Measurements from ENCODE around the gene SIPA1L3.
"Not testable (repeated sequence)": the region's sequence is repeated elsewhere in the genome, so short reads cannot be mapped to it uniquely, and the experiment has no call there.

Gene SIPA1L3

GRCh38 chr19:38216785-38217641, 310.0 kb downstream of the SIPA1L3 start:
- no peak overlapping the region for H3K4me3 ChIP-seq (ENCODE audit: extremely low read depth, insufficient read depth, low read length, poor library complexity, severe bottlenecking)

GRCh38 chr19:38218204-38218603, 311.2 kb downstream of the SIPA1L3 start:
- Histone ChIP-seq H3K9me3 (ENCODE audit: control insufficient read depth, low read length) (no peaks in the 10 kb centered on the region), H3K36me3 (ENCODE audit: control insufficient read depth, insufficient read depth, low read length) (peaks cover 11% of the 10 kb centered on the region), H3K27ac (ENCODE audit: low read depth, low read length, severe bottlenecking) (no peak overlapping the region), H3K4me1 (ENCODE audit: control insufficient read depth, insufficient read depth, low read length, poor library complexity, severe bottlenecking) (no peaks in the 10 kb centered on the region), H3K4me3 (ENCODE audit: extremely low read depth, insufficient read depth, low read length, poor library complexity, severe bottlenecking) (no peak overlapping the region)
- 92 to 94% methylated on average over 2 to 3 of the region's 3 CpGs for WGBS, 2 experiments (ENCODE audit: insufficient coverage in 2 of 2)

More at GRCh38 chr19:38216785-38217641, 310.0 kb downstream of the SIPA1L3 start:
- Histone ChIP-seq H3K27ac (ENCODE audit: low read depth, low read length, severe bottlenecking) (no peak overlapping the region), H3K4me1 (ENCODE audit: control insufficient read depth, insufficient read depth, low read length, poor library complexity, severe bottlenecking) (no peaks in the 10 kb centered on the region), H3K9me3 (ENCODE audit: control insufficient read depth, low read length) (no peaks in the 10 kb centered on the region), H3K36me3 (ENCODE audit: control insufficient read depth, insufficient read depth, low read length) (peaks cover 11% of the 10 kb centered on the region)
- WGBS, 2 experiments (ENCODE audit: insufficient coverage in 2 of 2), result 83 to 85% methylated on average over 4 of the region's 26 CpGs

GRCh38 chr19:38219221-38219620, 312.2 kb downstream of the SIPA1L3 start:
- Histone ChIP-seq H3K4me1 (ENCODE audit: control insufficient read depth, insufficient read depth, low read length, poor library complexity, severe bottlenecking) (no peaks in the 10 kb centered on the region), H3K27ac (ENCODE audit: low read depth, low read length, severe bottlenecking) (no peak overlapping the region), H3K4me3 (ENCODE audit: extremely low read depth, insufficient read depth, low read length, poor library complexity, severe bottlenecking) (no peak overlapping the region), H3K36me3 (ENCODE audit: control insufficient read depth, insufficient read depth, low read length) (peaks cover 11% of the 10 kb centered on the region), H3K9me3 (ENCODE audit: control insufficient read depth, low read length) (no peaks in the 10 kb centered on the region)
- 81 to 89% methylated on average over 7 to 9 of the region's 10 CpGs for WGBS, 2 experiments (ENCODE audit: insufficient coverage in 2 of 2)

DNA sequence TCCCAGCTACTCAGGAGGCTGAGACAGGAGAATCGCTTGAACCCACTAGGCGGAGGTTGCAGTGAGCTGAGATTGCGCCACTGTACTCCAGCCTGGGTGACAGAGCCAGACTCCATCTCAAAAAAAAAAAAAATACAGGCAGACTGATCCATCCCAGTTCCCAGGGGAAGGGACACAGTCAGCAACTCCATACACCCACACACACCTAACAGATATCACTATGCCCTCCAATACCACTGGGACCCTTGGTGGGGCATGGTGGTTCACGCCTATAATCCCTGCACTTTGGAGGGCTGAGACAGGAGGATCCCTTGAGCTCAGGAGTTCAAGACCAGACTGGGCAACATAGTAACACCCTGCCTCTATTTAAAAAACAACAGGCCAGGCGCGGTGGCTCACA, 314.4 kb downstream of the SIPA1L3 start:
- Histone ChIP-seq H3K9me3 (ENCODE audit: control insufficient read depth, low read length) (no peaks in the 10 kb centered on the region), H3K4me3 (ENCODE audit: extremely low read depth, insufficient read depth, low read length, poor library complexity, severe bottlenecking) (no peak overlapping the region), H3K36me3 (ENCODE audit: control insufficient read depth, insufficient read depth, low read length) (peaks cover 11% of the 10 kb centered on the region), H3K4me1 (ENCODE audit: control insufficient read depth, insufficient read depth, low read length, poor library complexity, severe bottlenecking) (no peaks in the 10 kb centered on the region), H3K27ac (ENCODE audit: low read depth, low read length, severe bottlenecking) (no peak overlapping the region)
- 87 to 94% methylated on average over 4 to 6 of the region's 6 CpGs for WGBS, 2 experiments (ENCODE audit: insufficient coverage in 2 of 2)

- Histone ChIP-seq H3K4me1 (ENCODE audit: control insufficient read depth, insufficient read depth, low read length, poor library complexity, severe bottlenecking) (no peaks in the 10 kb centered on the region), H3K4me3 (ENCODE audit: extremely low read depth, insufficient read depth, low read length, poor library complexity, severe bottlenecking) (no peak overlapping the region), H3K27ac (ENCODE audit: low read depth, low read length, severe bottlenecking) (no peak overlapping the region), H3K9me3 (ENCODE audit: control insufficient read depth, low read length) (no peaks in the 10 kb centered on the region), H3K36me3 (ENCODE audit: control insufficient read depth, insufficient read depth, low read length) (peaks cover 11% of the 10 kb centered on the region)
- WGBS, 2 experiments (ENCODE audit: insufficient coverage in 2 of 2), result 94 to 95% methylated on average over 53 to 54 of the region's 64 CpGs
Observed at GRCh38 chr19:38221919-38222830, 315.2 kb downstream of the SIPA1L3 start.

DNA sequence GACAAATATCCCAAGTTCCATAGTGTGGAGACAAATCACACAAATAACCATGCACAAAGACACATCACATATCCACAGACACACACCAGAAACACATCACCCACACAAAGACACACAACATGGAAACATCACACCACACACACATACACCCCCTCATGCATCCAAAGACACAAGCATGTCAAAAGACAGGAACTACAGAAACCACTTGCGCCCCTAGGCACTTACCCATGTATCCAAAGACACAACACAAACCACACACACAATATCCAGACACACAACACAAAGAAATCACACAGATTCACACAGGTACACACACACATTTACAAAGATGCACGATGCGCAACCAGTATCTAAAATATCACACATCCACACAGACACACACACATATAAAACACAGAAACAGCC, 316.1 kb downstream of the SIPA1L3 start:
- no peaks in the 10 kb centered on the region for H3K9me3 ChIP-seq (ENCODE audit: control insufficient read depth, low read length)
- 89 to 90% methylated on average over 3 of the region's 3 CpGs for WGBS, 2 experiments (ENCODE audit: insufficient coverage in 2 of 2)
- H3K4me3 ChIP-seq (ENCODE audit: extremely low read depth, insufficient read depth, low read length, poor library complexity, severe bottlenecking), result peak overlapping the region; percentile 62
- no peaks in the 10 kb centered on the region for H3K4me1 ChIP-seq (ENCODE audit: control insufficient read depth, insufficient read depth, low read length, poor library complexity, severe bottlenecking)
- H3K36me3 ChIP-seq (ENCODE audit: control insufficient read depth, insufficient read depth, low read length), result peaks cover 9% of the 10 kb centered on the region
- no peak overlapping the region for H3K27ac ChIP-seq (ENCODE audit: low read depth, low read length, severe bottlenecking)

DNA sequence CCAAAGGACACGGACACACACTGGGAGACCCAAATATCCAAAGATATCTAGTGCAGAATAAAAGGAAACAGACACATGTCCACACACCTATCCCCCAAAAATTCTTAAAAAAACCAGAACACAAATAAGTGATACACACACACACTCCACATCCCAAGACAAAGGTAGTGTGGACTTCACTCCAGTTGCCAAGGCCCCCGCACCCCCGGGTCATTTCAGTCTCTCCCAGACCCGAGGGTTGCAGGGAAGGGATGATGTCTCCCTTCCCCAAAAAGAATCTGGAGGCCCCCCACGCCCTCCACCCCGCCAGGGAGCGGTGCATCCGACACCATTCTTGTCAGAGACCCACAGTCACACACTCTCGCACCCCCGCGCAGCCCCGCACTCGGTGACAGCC, 316.6 kb downstream of the SIPA1L3 start:
- Histone ChIP-seq H3K4me3 (ENCODE audit: extremely low read depth, insufficient read depth, low read length, poor library complexity, severe bottlenecking) (peak overlapping the region; percentile 62), H3K27ac (ENCODE audit: low read depth, low read length, severe bottlenecking) (no peak overlapping the region), H3K4me1 (ENCODE audit: control insufficient read depth, insufficient read depth, low read length, poor library complexity, severe bottlenecking) (peaks cover under 1% of the 10 kb centered on the region), H3K36me3 (ENCODE audit: control insufficient read depth, insufficient read depth, low read length) (peaks cover 5% of the 10 kb centered on the region), H3K9me3 (ENCODE audit: control insufficient read depth, low read length) (no peaks in the 10 kb centered on the region)
- 48 to 50% methylated on average over 2 to 3 of the region's 13 CpGs for WGBS, 2 experiments (ENCODE audit: insufficient coverage in 2 of 2)

DNA sequence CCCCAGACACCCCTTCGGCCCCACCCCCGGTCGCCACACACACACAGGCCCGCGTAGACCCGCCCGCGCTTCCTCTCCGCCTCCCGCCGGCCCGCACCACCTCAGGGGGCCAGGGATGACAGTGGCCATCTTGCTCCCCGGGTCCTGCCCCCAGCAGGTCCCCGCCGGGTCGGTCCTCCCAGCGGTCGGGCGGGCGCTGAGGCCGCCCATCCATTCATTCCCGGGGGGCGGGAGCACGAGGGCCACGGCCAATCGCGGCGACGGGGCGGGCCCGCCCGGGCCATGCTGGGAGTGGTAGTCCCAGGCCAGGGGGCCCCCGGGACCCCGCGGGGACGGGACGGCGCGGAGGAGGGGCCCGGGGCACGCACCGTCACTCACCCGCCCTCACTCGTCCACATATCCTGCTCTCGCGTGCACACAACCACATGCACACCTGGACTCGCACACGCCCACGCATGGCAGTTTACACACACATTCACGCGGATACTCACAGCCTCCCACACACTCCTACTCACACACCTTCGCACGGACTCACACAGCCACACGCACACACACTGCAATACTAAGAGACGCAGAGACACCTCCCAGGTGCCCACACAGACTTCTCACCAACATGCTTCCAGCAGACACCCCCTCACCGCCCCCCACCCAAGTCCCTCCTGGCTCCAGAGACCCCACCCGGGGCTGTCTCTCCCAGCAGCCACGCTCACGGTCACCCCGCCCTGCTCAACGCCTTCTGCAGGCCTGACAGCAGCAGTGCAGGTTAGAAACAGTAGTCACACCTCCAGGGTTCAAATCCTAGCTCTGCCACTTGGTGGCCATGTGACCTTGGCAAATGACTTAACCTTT, 317.2 kb downstream of the SIPA1L3 start, which contains the start of gene DPF1:
TSS of gene DPF1 (minus strand) at position 209 of the 849 bp plus-strand sequence. CDS start at position 129, 80 bp downstream.
- Histone ChIP-seq H3K27ac (ENCODE audit: low read depth, low read length, severe bottlenecking) (no peak within 1 kb of the TSS), H3K9me3 (ENCODE audit: control insufficient read depth, low read length) (no peaks in the 10 kb centered on the region), H3K4me3 (ENCODE audit: extremely low read depth, insufficient read depth, low read length, poor library complexity, severe bottlenecking) (peak within 1 kb of the TSS; percentile 62), H3K36me3 (ENCODE audit: control insufficient read depth, insufficient read depth, low read length) (no peaks in the 10 kb centered on the region), H3K4me1 (ENCODE audit: control insufficient read depth, insufficient read depth, low read length, poor library complexity, severe bottlenecking) (peaks cover 6% of the 10 kb centered on the region)
- 4 to 5% methylated on average over 44 to 55 of the region's 61 CpGs for WGBS, 2 experiments (ENCODE audit: insufficient coverage in 2 of 2)

- WGBS, 2 experiments (ENCODE audit: insufficient coverage in 2 of 2), result 87 to 97% methylated on average over 3 to 5 of the region's 6 CpGs
- H3K36me3 ChIP-seq (ENCODE audit: control insufficient read depth, insufficient read depth, low read length); H3K4me1 ChIP-seq (ENCODE audit: control insufficient read depth, insufficient read depth, low read length, poor library complexity, severe bottlenecking); H3K9me3 ChIP-seq (ENCODE audit: control insufficient read depth, low read length); H3K27ac ChIP-seq (ENCODE audit: low read depth, low read length, severe bottlenecking); H3K4me3 ChIP-seq (ENCODE audit: extremely low read depth, insufficient read depth, low read length, poor library complexity, severe bottlenecking): not testable (repeated sequence)
Observed at GRCh38 chr19:38224863-38225218, 317.8 kb downstream of the SIPA1L3 start.
